HG02588 (cell line): ENCODE data around the gene GRIN2A.

Source experiments
- ATAC-seq: cut with Tn5 transposase; IDR thresholded peaks from one replicate; pipeline ENCODE4 v1.9.1; 2021; ENCODE audit warnings: mild to moderate bottlenecking, moderate library complexity; ENCODE audit not compliant: unreplicated experiment

GRIN2A gene

DNA sequence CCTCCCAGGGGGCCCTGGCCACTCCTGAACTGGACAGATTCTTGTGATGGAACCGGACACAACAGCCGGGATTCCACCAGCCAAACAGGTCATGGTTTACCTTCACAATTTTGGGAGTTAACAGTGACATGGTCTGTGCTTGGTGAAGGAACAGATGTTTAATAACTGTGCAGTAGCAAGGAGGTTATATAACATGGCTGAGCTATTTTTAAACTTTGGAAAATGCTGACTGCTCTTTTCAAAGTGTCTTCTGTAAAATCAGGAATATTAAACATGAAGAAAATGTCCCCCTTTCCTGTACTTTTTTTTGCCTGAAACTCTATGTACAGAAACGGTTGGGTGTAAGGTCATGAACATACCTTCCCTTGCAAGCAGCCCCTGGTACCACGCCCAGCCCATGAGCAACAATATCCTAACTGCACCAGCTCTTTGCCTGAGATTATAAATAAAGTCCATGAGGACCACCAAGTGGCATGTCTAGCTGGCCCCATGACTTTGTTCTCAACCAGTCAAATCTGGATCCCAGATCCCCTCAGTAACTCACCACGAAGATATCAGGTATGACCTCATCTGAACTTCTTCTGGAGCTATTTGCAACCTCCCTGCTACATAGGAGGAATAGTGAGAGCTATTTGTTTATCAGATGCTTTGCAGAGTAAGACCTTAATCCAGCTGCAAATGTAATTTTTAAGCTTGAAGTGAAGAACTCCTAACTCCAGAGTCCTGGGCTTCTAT, 249.1 kb downstream of the GRIN2A start:
- no peak for ATAC-seq

DNA sequence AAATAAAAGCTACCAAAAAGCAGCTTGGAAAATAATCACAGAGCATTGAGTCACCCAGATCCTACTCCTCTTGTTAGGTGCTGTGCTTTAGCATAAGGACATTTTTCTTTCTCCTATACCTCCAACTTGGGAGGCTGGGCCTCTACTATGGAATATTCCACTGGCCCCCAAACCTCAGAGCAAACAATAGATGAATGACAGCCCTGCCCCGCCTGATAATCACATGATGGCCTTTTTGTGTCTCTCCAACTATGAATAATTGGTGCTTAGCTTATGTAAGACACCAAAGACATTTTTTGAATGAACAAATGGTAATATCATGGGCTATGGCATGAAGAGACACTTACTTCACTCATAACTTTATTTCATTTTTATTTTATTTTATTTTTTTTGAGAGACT, 250.2 kb downstream of the GRIN2A start:
- no peak for ATAC-seq

DNA sequence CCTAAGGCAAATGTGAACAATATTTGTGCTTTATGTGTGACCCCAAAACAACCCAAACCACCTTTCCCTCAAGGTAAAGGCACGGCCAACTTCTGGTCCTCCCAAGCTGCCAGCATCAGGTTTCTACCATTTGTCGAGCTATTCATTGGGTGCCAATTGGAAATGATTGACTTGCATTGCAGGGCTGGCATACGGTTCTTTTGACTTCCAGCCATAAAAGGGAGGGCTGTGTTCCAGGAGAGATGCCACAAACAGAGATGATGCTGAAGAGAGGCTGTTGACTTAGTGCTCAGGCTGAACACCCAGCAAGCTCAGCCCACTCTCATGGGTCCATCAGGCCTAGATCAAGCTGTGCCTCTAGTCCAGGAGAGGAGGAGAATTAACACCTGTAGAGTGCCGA, 252.4 kb downstream of the GRIN2A start:
- ATAC-seq, result no peak

DNA sequence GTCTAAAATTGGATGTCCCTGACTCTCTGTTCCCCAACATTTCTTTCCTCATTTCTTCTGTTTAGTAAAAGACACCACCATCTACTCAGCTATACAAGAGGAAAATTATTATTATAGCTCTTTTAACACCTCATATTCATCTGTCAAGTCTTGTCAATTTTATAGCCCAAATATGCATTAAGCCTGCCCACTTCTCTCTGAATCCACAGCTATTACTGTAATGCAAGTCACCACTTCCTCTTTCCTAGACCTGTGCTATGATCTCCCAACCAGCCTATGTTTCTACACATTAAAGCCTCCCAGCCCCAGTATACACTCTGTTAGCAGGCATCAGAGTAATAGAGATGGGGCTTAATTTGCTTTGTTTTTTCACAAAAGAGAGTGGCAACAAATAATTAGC, 252.9 kb downstream of the GRIN2A start:
- ATAC-seq, result peak; percentile 74

DNA sequence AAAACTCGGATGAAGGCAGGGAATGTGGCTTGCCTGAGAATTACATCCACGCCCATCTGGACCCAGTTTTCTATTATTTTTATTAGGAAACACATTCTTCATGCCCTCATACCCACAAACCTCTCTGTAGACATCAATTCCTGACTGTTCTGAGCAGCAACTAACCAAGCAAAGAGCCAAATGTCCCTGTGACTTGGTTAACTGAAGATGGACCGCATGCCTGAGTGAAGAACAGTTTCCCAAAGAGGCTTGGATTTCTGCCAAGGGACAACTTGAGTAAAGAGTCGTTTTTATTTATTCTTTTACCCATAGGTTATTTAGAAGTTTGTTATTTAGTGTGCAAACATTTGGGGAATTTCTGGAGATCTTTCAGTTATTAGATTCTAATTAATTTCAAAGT, 259.8 kb downstream of the GRIN2A start:
- no peak for ATAC-seq

GRCh38 chr16:9921997-9922396, 260.2 kb downstream of the GRIN2A start:
- no peak for ATAC-seq

DNA sequence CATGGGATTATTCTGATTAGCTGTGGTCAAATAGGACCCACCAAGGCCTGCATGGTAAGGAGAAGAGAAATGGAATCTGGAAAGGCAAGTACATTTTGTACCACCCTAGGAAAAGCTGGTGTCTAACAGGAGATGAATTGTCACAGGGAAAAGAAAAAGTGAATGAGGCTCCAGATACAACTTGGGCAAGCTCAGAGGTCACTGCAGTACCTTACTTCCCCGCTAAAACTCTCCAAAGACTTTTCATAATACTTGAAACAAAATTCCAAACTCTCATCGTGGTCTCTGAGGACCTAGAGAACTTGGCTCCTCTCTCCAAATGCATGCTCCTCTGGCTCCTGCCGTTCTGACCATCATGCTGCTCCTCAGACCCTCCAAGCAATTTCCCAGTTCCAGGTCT, 262.8 kb downstream of the GRIN2A start:
- no peak for ATAC-seq

- ATAC-seq, result no peak
Measured at GRCh38 chr16:9917691-9918090, 264.5 kb downstream of the GRIN2A start.

GRCh38 chr16:9913604-9914326, 268.5 kb downstream of the GRIN2A start:
- ATAC-seq, result no peak

DNA sequence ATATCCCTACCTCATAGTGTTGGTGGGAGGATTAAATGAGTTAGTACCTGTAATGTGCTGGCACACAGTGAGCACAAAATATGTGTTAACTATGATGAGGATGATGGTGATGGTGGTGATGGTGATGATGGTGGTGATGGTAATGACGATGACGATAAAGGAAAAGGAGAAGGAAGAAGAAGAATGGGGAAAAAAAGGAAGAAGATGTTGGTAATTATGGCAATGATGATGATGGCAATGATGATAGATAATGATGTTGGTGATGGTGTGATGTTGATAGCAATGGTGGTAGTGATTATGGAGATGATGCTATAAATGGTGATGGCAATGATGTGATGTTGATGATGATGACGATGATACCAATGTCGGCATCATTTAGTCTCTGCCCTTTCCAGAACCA, 270.2 kb downstream of the GRIN2A start:
- no peak for ATAC-seq

- ATAC-seq, result no peak
Measured at GRCh38 chr16:9911231-9911630, 271.0 kb downstream of the GRIN2A start.

- ATAC-seq, result no peak
Measured at GRCh38 chr16:9909072-9909825, 273.0 kb downstream of the GRIN2A start.

GRCh38 chr16:9908613-9909012, 273.6 kb downstream of the GRIN2A start:
- no peak for ATAC-seq

GRCh38 chr16:9907752-9908151, 274.5 kb downstream of the GRIN2A start:
- no peak for ATAC-seq

DNA sequence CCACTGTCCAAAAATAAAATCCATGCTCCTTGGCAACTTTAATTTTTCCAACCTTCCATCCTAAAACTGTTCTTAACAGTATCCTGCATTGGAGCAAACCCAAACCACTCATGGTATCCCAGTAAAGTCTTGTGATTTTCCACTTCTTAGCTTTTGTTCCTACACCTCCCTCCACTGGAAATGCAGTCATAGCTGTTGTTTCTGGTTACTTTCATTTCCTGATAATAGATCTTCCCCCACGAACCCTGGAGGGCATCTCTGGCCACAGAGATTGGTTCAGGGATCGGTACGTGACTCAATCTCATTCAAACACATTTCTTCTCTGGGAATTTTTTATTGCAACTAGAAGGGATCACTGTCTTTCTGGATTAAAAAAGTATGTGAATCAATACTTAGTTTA, 276.0 kb downstream of the GRIN2A start:
- no peak for ATAC-seq

GRCh38 chr16:9904526-9904925, 277.7 kb downstream of the GRIN2A start:
- no peak for ATAC-seq

DNA sequence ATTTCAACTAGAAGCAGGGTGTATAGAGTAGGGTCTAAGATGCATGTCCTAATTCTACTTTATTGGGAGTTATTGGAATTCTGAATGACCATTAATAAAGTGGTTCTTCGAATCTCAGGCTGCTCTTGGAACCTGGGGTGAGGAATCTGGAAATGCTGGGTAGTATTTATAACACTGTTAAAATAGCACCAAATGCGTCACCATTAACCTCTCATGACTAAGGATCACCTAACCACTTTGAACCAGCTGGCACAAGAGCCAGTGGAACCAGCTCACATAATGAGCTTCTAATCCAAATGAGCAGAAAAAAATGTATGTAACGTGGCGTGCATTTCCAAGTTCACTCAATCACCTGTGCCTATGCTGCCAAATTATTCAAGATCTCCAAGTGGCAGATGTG, 281.7 kb downstream of the GRIN2A start:
- no peak for ATAC-seq

DNA sequence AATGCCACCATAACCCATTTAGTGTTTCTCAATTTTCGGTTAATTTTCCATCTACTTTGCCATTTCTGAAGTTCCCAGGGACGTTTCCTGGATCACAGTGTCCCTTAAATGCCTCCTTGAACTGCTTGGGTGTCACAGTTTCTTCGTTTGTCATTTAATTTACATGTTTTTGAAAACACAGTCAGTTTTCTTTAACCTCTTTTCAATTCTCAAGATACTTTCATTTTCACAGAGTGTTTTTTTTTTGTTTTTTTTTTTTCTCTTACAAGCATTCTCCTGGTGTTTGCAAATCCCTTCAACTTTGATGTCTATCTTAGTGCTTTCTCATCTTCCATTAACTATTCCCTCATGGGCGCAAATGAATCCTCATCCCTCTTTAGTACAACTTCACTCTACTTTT, 283.7 kb downstream of the GRIN2A start:
- no peak for ATAC-seq

GRCh38 chr16:9898124-9898523, 284.1 kb downstream of the GRIN2A start:
- no peak for ATAC-seq

DNA sequence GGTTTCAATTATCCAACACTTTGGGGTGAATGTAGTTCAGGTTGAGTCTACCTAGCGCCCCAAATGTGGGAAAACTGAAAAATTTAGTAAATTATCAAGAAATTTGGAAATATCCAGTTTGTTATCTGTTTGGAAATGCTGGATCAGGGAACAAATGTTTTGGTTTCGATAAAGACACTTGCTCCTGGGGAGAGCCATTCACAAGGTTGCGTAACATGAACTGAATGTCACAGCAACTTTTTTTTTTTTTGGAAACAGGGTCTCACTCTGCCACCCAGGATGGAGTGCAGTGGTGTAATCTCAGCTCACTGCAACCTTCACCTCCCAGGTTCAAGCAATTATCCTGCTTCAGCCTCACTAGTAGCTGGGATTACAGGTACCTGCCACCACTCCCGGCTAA, 286.4 kb downstream of the GRIN2A start:
- no peak for ATAC-seq

DNA sequence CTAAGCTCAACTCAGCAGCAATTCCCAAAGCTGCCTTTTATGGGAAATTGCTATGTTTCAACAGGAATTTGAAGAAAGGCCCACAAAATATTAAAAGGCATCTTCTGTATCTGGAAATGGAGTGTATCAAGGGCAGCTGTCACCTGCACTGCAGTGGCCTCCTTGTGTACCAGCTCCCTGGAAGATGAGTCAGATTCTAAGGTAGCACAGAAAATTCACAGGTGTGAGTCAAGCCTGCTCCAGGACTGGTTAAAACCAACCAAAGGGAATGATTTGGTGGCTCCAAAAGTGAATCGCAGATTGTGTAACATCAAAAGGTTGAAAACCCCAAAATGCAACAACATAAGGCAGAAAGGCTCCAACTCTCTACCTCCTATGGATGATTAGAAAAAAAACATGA, 296.4 kb downstream of the GRIN2A start:
- no peak for ATAC-seq

DNA sequence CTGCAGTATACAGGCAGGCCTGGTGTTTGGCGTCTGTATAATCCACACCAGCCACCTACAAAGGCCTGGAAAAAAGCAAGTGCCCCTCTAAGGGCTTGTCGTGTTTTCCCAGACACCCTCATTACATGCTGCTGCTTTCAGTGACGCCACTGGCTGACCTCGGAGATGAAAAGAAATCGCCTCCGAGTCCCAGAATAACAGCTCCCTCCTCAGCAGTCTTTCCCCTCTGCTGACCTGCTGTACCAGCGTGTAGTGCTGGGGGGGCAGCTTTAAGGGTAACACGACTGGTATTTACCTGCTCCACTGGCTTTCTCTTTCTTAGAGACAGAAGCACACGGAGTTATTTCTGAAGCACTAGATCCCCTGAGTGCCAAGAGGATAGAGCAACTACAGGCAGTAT, 296.8 kb downstream of the GRIN2A start:
- ATAC-seq, result no peak
